ENCODE measurements around the gene OPHN1. TPM values are rescaled to one million over a fixed set of nuclear protein-coding genes. Genes with fewer than 3 reads are reported as not detected.

OPHN1 gene
- total and polyA plus RNA-seq, 10 of the 15 experiments (the other 5 are each of a cell fraction or from before 2014, with no cell fraction given), result under 0.01 to 0.03 (median 0.03) TPM; not detected in 6

GRCh38 chrX:68193786-68194185 lies 239.5 kb downstream of the OPHN1 start:
- H3K27ac ChIP-seq (ENCODE audit: control insufficient read depth, insufficient read depth), result no peak overlapping the region

More at GRCh38 chrX:68193786-68194185, 239.5 kb downstream of the OPHN1 start:
- no TSS peak for BruUV-seq (replicated peaks)
- SMC1A ChIA-PET (ENCODE audit: uncharacterized antibody, unreplicated experiment), result no interaction called here
- 0% methylated on average over 2 of the region's 2 CpGs for WGBS (ENCODE audit: insufficient coverage, insufficient replicate concordance, low lambda C conversion rate, missing lambda C conversion rate)
- no peak for ATAC-seq
- H2AFZ ChIP-seq (ENCODE audit: control insufficient read depth, low read depth, low read length), result no peak overlapping the region
- H3K27me3 ChIP-seq (replicated peaks in 1 of 2; ENCODE audit: control insufficient read depth in 2 of 2, insufficient read depth in 2 of 2, low read length in 1 of 2), result no peaks in the 10 kb centered on the region
- H4K20me1 ChIP-seq (ENCODE audit: control insufficient read depth, insufficient read depth), result no peaks in the 10 kb centered on the region
- no peaks in the 10 kb centered on the region for H3K9me3 ChIP-seq (replicated peaks; ENCODE audit: control insufficient read depth, insufficient read depth, low read length)
- RAD21 ChIA-PET (ENCODE audit: unreplicated experiment), result no interaction called here
- H3K36me3 ChIP-seq (ENCODE audit: control insufficient read depth in 2 of 2, insufficient read depth in 2 of 2, low read length in 1 of 2), result no peaks in the 10 kb centered on the region
- in situ Hi-C loops (cut with MboI), result loop anchor here (10.0 to 25.0 kb wide), 2 partner anchors 271 to 1094 kb away; no protein-coding TSS in a partner anchor
- CTCF ChIA-PET, result no interaction called here
- TF ChIP-seq MYB (IDR thresholded peaks at IDR 0.05; ENCODE audit: borderline replicate concordance, low read depth, low read length), result no peak
- no peak for TF ChIP-seq DPF2 (IDR thresholded peaks at IDR 0.05)
- TF ChIP-seq ZNF207 (IDR thresholded peaks at IDR 0.05; ENCODE audit: borderline replicate concordance), result no peak
- no peak for TF ChIP-seq USF2 (IDR thresholded peaks at IDR 0.05; ENCODE audit: borderline replicate concordance, low read depth, low read length)
- TF ChIP-seq RAD21 (IDR thresholded peaks at IDR 0.05; ENCODE audit: insufficient read depth, low read depth, low read length), result no peak
- TF ChIP-seq ASH2L (IDR thresholded peaks at IDR 0.05; ENCODE audit: borderline replicate concordance, low read depth), result no peak
- TF ChIP-seq KAT2A (conservative IDR thresholded peaks at IDR 0.05; ENCODE audit: control insufficient read depth, low read depth, low read length), result no peak
- TF ChIP-seq ETV6 (conservative IDR thresholded peaks at IDR 0.05 in 1 of 2, IDR thresholded peaks at IDR 0.05 in 1 of 2; ENCODE audit: borderline replicate concordance in 1 of 2, low read depth in 1 of 2), result no peak
- TF ChIP-seq E2F8 (IDR thresholded peaks at IDR 0.05; ENCODE audit: low read depth, partially characterized antibody), result no peak
- POLR2A ChIA-PET, result no interaction called here
- no peak overlapping the region for H3K4me2 ChIP-seq (ENCODE audit: control insufficient read depth, insufficient read depth)
- H3K79me2 ChIP-seq (ENCODE audit: control insufficient read depth, insufficient read depth, low read length), result no peaks in the 10 kb centered on the region
- intact Hi-C loops (cut with micrococcal nuclease; ENCODE audit: unreplicated experiment), result no loop called here
- H3K9ac ChIP-seq (ENCODE audit: control insufficient read depth, insufficient read depth, low read length), result no peak overlapping the region
- FAIRE-seq, result no peak
- no peak for DNase-seq (ENCODE audit: low read depth, low spot score)
- no peak overlapping the region for H3K4me3 ChIP-seq
- H3K4me1 ChIP-seq (ENCODE audit: control insufficient read depth, insufficient read depth, low read length), result no peaks in the 10 kb centered on the region
